Spleen (tissue), 7 donors: ENCODE results near the gene IPMK.

Source experiments
- CTCF ChIP-seq, 11 experiments: fragments of 200-600 bp in 7 of 11; fragments of 450-650 bp in 4 of 11; sonication (generic) in 4 of 11; IDR thresholded peaks in 8 of 11; conservative IDR thresholded peaks in 3 of 11; 1 replicate in 7 of 11; 2 replicates in 4 of 11; pipeline versions ENCODE4 v1.4.0 to v1.8.0; 2016 to 2021; ENCODE audit warnings: antibody characterized with exemption in 11 of 11, inconsistent platforms in 4 of 11, mild to moderate bottlenecking in 1 of 11
- POLR2A ChIP-seq, 3 donors: fragments of 450-650 bp; IDR thresholded peaks; one replicate each; pipeline ENCODE4 v1.5.1; 2017; ENCODE audit warnings: antibody characterized with exemption in 3 of 3, mild to moderate bottlenecking in 1 of 3
- donor health status: DM: no; HTN: no; CAD: no; lungs with moderate emphysema.
- donor health status: DM: no; HTN: no; CAD: no.
- donor health status: DM: no; HTN: no; CAD: no.

GRCh38 chr10:58184120-58184670, 83.5 kb downstream of the IPMK start:
- TF ChIP-seq CTCF (IDR thresholded peaks at IDR 0.05 in 8 of 11, conservative IDR thresholded peaks at IDR 0.05 in 3 of 11) (no peak), POLR2A (IDR thresholded peaks at IDR 0.05) (no peak)
